ENCODE data around the gene ENO4. TPM values are rescaled to one million over a fixed set of nuclear protein-coding genes. Genes with fewer than 3 reads are reported as not detected.

ENO4 gene
- total RNA-seq, 2 experiments from 2014 or later = not detected

DNA sequence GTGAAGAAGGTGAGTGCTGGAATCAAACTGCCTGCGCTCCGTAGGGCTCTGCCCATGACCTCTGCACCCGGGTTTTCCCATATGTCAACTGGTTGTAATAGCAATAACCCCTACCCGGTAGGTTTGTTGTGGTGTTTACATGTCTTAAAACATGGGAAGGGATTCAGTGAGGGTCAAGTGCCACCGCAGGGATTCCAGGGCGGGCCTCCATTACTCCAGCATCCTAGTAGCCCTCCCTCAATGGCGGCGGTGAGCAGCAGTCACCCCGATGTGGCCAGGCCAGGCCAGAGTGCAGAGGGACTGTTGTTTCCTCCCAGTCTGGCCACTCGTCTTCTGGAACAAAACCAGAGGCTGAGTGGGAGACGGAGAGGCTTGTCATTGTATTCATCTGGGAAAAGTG lies 37.6 kb upstream of the ENO4 start:
- H3K27ac Mint-ChIP-seq = no peak overlapping the region
- DNase-seq = no peak
- POLR2A ChIA-PET = no interaction called here
- H3K4me3 Mint-ChIP-seq = no peak overlapping the region
- ATAC-seq = no peak
- CTCF ChIA-PET = interaction anchor here (0.7 to 1.1 kb wide), 2 partner anchors 363 to 833 kb away, joined by 3 to 6 read pairs; no protein-coding TSS in a partner anchor
- peaks cover 21% of the 10 kb centered on the region for H3K27me3 Mint-ChIP-seq
- H3K9me3 Mint-ChIP-seq (ENCODE audit: low read depth) = no peaks in the 10 kb centered on the region
- intact Hi-C loops (cut with DNase I, micrococcal nuclease) = no loop called here
- no peaks in the 10 kb centered on the region for H3K36me3 Mint-ChIP-seq (ENCODE audit: low read depth)
- H3K4me1 Mint-ChIP-seq = no peaks in the 10 kb centered on the region

DNA sequence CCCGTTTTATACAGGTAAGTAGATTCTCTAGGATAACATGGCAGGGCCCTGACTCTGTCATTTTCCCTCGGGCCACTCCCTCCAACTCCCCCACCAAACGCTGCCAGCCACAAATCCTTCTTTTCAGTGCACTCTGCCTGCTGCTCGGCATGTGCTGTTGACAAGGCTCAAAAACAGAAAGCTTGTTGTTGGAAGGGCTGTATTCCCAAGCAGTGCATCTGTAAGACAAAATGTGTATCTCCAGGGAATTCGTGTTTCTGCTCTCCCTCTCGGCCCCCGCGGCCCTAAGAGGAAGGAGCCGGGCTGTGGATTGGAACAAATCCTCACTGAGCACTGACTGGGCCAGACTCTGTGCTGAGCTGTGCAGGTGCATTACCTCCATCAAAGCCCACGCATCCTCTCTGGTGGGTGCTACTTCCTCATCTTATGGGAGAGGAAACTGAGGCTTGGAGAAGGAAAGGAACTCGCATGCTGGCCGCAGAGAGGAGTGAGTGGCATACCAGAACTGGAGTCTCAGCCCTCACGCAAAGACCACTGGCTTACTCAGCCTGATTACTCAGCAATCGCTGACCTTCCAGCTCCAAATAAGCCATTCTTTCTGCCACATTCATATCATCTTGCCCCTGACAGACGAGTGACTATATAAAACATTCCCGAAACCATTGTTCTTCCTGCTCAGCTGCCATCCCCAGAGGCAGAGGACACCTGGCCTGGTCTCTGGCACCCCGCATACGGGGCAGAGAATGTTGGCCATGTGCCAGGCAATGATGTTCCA lies 33.5 kb upstream of the ENO4 start:
- ChIA-PET POLR2A (no interaction called here), CTCF (interaction anchor here (0.6 to 1.1 kb wide), 3 partner anchors 9 to 646 kb away, joined by 3 to 4 read pairs (median 3); no protein-coding TSS in a partner anchor)
- H3K4me1 Mint-ChIP-seq = no peaks in the 10 kb centered on the region
- H3K27me3 Mint-ChIP-seq = peaks cover 26% of the 10 kb centered on the region
- DNase-seq = no peak
- H3K4me3 Mint-ChIP-seq = no peak overlapping the region
- no peaks in the 10 kb centered on the region for H3K9me3 Mint-ChIP-seq (ENCODE audit: low read depth)
- no peak overlapping the region for H3K27ac Mint-ChIP-seq
- intact Hi-C loops (cut with DNase I, micrococcal nuclease) = no loop called here
- no peaks in the 10 kb centered on the region for H3K36me3 Mint-ChIP-seq (ENCODE audit: low read depth)
- ATAC-seq = no peak

DNA sequence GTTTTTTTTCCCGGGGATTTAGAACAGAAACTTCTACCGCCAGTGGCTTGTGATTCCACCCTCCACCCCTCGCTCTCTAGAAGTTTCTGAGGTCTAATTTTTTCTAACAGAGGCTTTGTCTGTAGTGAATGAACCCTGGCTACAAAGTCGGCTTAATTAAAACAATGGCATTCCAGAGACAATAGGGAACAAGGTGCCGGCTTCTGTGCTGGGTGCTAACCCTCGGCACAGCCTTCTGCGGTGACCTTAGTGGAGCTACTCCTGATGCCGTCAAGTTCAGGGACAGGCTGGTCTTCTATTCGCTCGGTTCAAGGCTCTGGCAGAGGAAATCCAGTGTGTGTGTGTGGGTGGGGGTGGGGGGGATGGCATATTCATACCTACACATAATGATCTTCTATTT lies 32.1 kb upstream of the ENO4 start:
- intact Hi-C loops (cut with DNase I, micrococcal nuclease) = no loop called here
- Mint-ChIP-seq H3K27me3 (peaks cover 26% of the 10 kb centered on the region), H3K4me3 (no peak overlapping the region), H3K9me3 (ENCODE audit: low read depth) (no peaks in the 10 kb centered on the region), H3K27ac (no peak overlapping the region), H3K4me1 (no peaks in the 10 kb centered on the region), H3K36me3 (ENCODE audit: low read depth) (no peaks in the 10 kb centered on the region)
- no peak for DNase-seq
- CTCF ChIA-PET = no interaction called here
- ATAC-seq = no peak
- POLR2A ChIA-PET = no interaction called here

DNA sequence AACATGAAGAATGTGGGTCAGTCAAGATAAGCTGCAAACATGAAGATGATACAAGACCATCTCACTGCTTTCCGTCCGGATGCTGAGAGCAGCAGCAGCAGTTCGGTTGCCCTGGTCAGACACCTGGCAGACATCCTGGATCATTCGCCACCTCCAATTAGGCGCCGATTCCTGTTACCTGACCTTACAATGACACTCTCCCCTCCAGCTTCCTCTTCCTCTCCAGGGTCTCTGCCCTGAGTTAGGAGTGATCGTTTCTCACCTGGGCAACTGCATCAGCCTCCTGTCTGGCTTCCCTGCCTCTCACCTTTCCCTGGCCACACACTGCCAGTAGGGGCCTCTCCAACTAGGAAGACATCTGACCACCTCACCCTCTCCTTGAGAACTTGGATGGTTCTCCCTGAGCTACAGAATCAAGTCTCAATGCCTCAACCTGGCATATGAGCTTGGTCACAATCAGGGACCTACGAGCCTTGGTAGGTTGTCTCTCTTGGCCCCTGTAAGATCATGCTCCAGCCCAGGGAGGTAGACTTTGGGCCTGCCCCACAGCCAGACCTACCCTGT lies 31.4 kb upstream of the ENO4 start:
- intact Hi-C loops (cut with DNase I, micrococcal nuclease) = no loop called here
- no peaks in the 10 kb centered on the region for H3K36me3 Mint-ChIP-seq (ENCODE audit: low read depth)
- H3K4me3 Mint-ChIP-seq = no peak overlapping the region
- ChIA-PET POLR2A (no interaction called here), CTCF (no interaction called here)
- ATAC-seq = no peak
- DNase-seq = no peak
- no peak overlapping the region for H3K27ac Mint-ChIP-seq
- peaks cover 26% of the 10 kb centered on the region for H3K27me3 Mint-ChIP-seq
- H3K4me1 Mint-ChIP-seq = no peaks in the 10 kb centered on the region
- H3K9me3 Mint-ChIP-seq (ENCODE audit: low read depth) = no peaks in the 10 kb centered on the region

DNA sequence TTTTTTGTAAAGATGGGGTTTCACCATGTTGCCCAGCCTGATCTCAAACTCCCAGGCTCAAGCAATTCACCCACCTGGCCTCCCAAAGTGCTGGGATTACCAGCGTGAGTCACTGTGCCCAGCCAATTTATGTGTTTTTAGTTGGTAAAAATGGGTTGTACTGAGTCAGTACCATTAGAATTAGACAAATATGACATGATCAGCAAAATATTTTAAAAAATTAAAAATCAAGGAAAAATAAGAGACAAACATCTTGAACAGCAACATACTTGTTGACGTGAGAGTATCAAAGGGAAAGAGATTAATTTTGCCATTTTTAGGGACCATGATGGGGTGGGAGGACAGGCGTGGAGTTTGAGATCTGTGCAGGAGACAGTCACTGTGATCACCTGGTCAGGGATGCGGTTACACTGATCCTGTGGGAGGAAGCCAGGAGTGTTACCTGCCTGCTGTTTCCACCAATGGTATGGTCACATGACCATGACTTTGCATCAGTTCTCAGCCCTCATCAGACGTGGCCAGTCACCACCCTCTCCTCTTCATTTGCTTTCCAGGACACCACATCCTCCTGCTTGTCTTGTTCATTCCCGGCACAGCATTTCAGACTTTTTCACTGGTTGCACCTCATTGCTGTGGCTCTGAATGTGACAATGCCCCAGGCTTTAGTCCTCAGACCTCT lies 29.2 kb upstream of the ENO4 start:
- POLR2A ChIA-PET = no interaction called here
- H3K36me3 Mint-ChIP-seq (ENCODE audit: low read depth) = no peaks in the 10 kb centered on the region
- ATAC-seq = no peak
- CTCF ChIA-PET = no interaction called here
- no peaks in the 10 kb centered on the region for H3K4me1 Mint-ChIP-seq
- H3K27me3 Mint-ChIP-seq = peaks cover 24% of the 10 kb centered on the region
- no peak for DNase-seq
- intact Hi-C loops (cut with DNase I, micrococcal nuclease) = no loop called here
- H3K9me3 Mint-ChIP-seq (ENCODE audit: low read depth) = no peaks in the 10 kb centered on the region
- H3K4me3 Mint-ChIP-seq = no peak overlapping the region
- H3K27ac Mint-ChIP-seq = no peak overlapping the region

DNA sequence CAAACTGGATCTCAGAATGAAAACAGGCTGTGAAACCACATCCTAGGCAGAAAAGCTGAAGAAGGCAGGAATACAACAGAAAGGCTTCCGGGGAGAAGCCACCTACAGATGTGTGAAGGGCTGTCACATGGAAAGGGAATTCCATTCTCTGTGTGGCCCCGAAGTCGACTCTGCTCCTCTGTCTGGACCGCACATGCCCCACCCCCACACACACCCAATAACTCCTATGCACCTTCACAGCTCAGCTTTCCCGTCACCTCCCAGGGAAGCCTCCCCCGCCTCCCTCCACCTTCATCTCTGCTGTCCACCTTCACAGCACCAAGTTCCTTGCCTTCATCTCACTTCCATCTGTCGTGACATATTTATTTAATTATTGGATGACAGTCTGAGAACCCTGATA lies 23.4 kb upstream of the ENO4 start:
- Mint-ChIP-seq H3K27me3 (peaks cover 9% of the 10 kb centered on the region), H3K27ac (no peak overlapping the region), H3K4me1 (no peaks in the 10 kb centered on the region), H3K4me3 (no peak overlapping the region), H3K9me3 (ENCODE audit: low read depth) (no peaks in the 10 kb centered on the region), H3K36me3 (ENCODE audit: low read depth) (no peaks in the 10 kb centered on the region)
- DNase-seq (no peak), ATAC-seq (no peak)
- ChIA-PET POLR2A (no interaction called here), CTCF (interaction anchor here (0.8 to 1.2 kb wide), 2 partner anchors 10 to 771 kb away, joined by 3 to 4 read pairs; no protein-coding TSS in a partner anchor)
- intact Hi-C loops (cut with DNase I, micrococcal nuclease) = no loop called here

DNA sequence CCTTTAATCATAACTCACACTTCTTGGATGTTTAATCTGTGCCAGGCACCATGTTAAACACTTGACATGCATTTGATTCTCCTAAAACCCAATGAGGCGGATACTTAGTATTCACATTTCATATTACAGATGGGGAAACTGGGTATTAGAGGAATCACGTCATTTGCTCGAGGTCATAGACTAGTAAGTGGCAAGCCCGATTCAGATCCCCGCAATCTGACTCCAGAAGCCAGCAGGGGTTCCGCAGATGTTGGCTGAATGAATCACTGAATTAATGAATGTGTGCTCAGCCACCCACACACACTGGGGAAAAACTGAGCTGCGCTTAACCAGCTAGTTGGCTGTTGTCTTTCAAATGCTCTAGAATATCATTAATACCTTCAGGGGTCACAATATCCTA lies 22.5 kb upstream of the ENO4 start:
- Mint-ChIP-seq H3K9me3 (ENCODE audit: low read depth) (no peaks in the 10 kb centered on the region), H3K27ac (no peak overlapping the region), H3K36me3 (ENCODE audit: low read depth) (no peaks in the 10 kb centered on the region), H3K27me3 (peaks cover 5% of the 10 kb centered on the region), H3K4me3 (no peak overlapping the region), H3K4me1 (no peaks in the 10 kb centered on the region)
- intact Hi-C loops (cut with DNase I, micrococcal nuclease) = no loop called here
- ChIA-PET CTCF (no interaction called here), POLR2A (no interaction called here)
- DNase-seq (no peak), ATAC-seq (no peak)

DNA sequence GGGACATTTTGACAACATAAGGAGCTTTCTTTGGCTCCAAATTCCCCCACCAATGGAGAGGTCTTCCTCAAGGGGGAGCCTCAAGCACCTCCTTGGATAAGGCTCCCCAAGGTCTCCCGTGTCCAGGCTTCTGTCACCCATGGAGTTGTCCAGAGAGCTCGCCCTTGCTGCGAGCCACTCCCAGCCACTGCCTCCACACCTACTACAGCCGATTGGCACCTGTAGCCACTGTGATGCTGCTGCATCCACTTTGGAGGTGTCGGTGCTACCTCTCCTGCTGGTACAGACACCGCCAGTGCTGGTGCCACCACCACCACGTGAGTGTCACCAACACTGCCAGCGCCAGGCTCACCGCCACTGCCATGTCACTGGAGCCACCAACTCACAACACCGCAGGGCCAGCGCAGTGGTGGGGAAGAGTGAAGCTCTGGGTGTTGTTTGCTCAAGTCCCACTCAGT lies 22.1 kb upstream of the ENO4 start:
- Mint-ChIP-seq H3K4me3 (no peak overlapping the region), H3K9me3 (ENCODE audit: low read depth) (no peaks in the 10 kb centered on the region), H3K27ac (no peak overlapping the region), H3K27me3 (peaks cover 5% of the 10 kb centered on the region), H3K36me3 (ENCODE audit: low read depth) (no peaks in the 10 kb centered on the region), H3K4me1 (no peaks in the 10 kb centered on the region)
- DNase-seq (no peak), ATAC-seq (no peak)
- intact Hi-C loops (cut with DNase I, micrococcal nuclease) = no loop called here
- CTCF ChIA-PET = interaction anchor here (1.0 kb wide), 1 partner anchor 347 kb away, joined by 3 read pairs; no protein-coding TSS in a partner anchor
- POLR2A ChIA-PET = no interaction called here

DNA sequence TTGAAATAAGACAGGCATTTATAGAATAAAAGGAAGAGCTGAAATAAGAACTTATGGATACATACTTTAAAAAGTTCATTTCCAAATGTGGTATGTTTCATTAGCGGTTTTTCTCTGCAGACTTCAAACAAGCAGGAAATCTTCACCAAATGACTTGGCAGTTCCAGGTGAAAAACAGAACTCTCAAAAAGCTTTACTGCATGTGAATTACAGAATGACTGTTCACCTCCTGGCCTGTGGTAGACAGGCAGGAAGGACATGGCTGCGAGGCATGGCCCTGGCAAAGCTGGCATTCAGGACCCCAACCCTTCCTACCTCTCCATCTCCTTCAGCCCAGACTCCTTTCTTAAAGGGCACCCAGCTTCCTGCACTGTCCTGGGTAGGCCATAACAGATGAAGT lies 21.2 kb upstream of the ENO4 start:
- intact Hi-C loops (cut with DNase I, micrococcal nuclease) = no loop called here
- CTCF ChIA-PET = interaction anchor here (1.0 kb wide), 1 partner anchor 347 kb away, joined by 3 read pairs; no protein-coding TSS in a partner anchor
- ATAC-seq (no peak), DNase-seq (no peak)
- no peaks in the 10 kb centered on the region for H3K4me1 Mint-ChIP-seq
- H3K27me3 Mint-ChIP-seq = peaks cover 3% of the 10 kb centered on the region
- POLR2A ChIA-PET = no interaction called here
- no peak overlapping the region for H3K27ac Mint-ChIP-seq
- H3K9me3 Mint-ChIP-seq (ENCODE audit: low read depth) = no peaks in the 10 kb centered on the region
- no peak overlapping the region for H3K4me3 Mint-ChIP-seq
- no peaks in the 10 kb centered on the region for H3K36me3 Mint-ChIP-seq (ENCODE audit: low read depth)

DNA sequence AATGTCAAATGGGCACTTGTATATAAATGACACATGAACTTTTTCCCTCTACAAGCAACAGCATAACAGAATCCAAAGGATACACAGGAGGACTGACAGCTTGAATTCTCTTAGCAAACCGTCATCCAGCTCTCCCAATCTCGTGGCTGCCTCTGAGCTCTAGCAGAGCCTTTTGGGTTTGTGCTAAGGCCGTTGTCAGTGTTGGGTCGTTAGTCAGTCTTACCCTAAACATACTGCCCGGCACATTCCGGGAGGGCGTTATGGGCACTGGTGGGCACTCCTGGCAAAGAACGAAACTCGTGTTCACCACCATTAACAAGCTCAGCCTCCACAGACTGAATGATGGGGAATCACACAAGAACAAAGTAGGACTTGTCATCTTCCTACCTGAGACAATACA lies 19.6 kb upstream of the ENO4 start:
- Mint-ChIP-seq H3K27me3 (peaks cover 2% of the 10 kb centered on the region), H3K36me3 (ENCODE audit: low read depth) (no peaks in the 10 kb centered on the region), H3K4me1 (no peaks in the 10 kb centered on the region), H3K9me3 (ENCODE audit: low read depth) (no peaks in the 10 kb centered on the region), H3K4me3 (no peak overlapping the region), H3K27ac (no peak overlapping the region)
- no peak for DNase-seq
- CTCF ChIA-PET = interaction anchor here (0.6 to 1.0 kb wide), 2 partner anchors 42 to 1700 kb away, joined by 3 read pairs; no protein-coding TSS in a partner anchor
- POLR2A ChIA-PET = no interaction called here
- intact Hi-C loops (cut with DNase I, micrococcal nuclease) = no loop called here
- no peak for ATAC-seq

DNA sequence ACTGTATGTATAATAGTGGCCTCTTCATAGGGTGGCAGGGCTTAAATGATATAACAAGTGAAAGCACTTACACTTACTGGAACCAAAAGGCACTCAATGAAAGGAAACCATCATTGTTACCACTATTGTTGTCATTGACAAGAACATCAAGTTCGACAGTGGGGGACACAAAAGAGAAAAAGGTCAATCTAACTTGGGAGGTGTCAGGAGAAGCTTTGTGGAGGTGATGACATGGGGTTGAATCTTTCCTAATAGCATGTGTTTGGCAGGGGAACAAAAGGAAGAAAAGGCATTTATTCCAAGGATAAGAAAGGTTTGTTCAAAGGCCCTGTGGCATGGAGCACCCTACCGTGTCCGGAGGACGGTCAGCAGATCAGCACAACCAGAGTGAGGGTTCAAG lies 18.2 kb upstream of the ENO4 start:
- H3K4me3 Mint-ChIP-seq = no peak overlapping the region
- no peaks in the 10 kb centered on the region for H3K4me1 Mint-ChIP-seq
- ChIA-PET POLR2A (no interaction called here), CTCF (no interaction called here)
- H3K27ac Mint-ChIP-seq = no peak overlapping the region
- DNase-seq (no peak), ATAC-seq (no peak)
- H3K36me3 Mint-ChIP-seq (ENCODE audit: low read depth) = no peaks in the 10 kb centered on the region
- intact Hi-C loops (cut with DNase I, micrococcal nuclease) = no loop called here
- no peaks in the 10 kb centered on the region for H3K9me3 Mint-ChIP-seq (ENCODE audit: low read depth)
- peaks cover 2% of the 10 kb centered on the region for H3K27me3 Mint-ChIP-seq

DNA sequence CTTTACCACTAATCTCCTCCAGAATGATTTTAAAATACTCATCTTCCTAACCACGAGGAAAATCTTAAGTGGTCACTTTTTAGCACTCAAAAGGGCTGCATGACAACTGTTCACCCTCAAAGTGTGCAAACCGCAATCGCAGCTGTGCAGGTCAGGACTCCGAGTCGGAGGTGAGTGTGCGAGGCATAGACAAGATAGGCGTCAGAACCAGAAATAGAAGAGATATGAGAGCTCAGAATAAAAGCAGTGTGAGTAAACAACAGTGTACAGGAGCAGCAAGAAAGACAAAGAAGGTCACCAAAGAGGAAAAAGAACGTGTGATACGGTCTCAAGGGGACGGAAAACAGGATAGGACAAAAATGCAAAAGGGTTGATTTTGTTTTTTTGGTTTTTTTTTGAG lies 17.5 kb upstream of the ENO4 start:
- ATAC-seq (no peak), DNase-seq (no peak)
- H3K27me3 Mint-ChIP-seq = peaks cover 2% of the 10 kb centered on the region
- intact Hi-C loops (cut with DNase I, micrococcal nuclease) = no loop called here
- no peaks in the 10 kb centered on the region for H3K4me1 Mint-ChIP-seq
- ChIA-PET POLR2A (no interaction called here), CTCF (no interaction called here)
- H3K4me3 Mint-ChIP-seq = no peak overlapping the region
- H3K36me3 Mint-ChIP-seq (ENCODE audit: low read depth) = no peaks in the 10 kb centered on the region
- H3K27ac Mint-ChIP-seq = no peak overlapping the region
- H3K9me3 Mint-ChIP-seq (ENCODE audit: low read depth) = no peaks in the 10 kb centered on the region
